Measurements from ENCODE around the gene CELF1.

GRCh38 chr11:47417712-47418111 lies 135.2 kb downstream of the CELF1 start:
- TF ChIP-seq POLR2AphosphoS5 (IDR thresholded peaks at IDR 0.05) (no peak), CTCF (IDR thresholded peaks at IDR 0.05) (no peak), POLR2A (IDR thresholded peaks at IDR 0.05) (no peak), EP300 (IDR thresholded peaks at IDR 0.05) (no peak)
